CD14-positive monocyte (primary cell): ENCODE results near the gene AS3MT. TPM values are rescaled to one million over a fixed set of nuclear protein-coding genes. Genes with fewer than 3 reads are reported as not detected.

ENCODE experiments used
- DNase-seq, 3 donors: peaks; one replicate each; pipeline ENCODE4 v3.0.0-alpha.2; 2011 to 2022
- H2AFZ ChIP-seq: 2 replicates; pipeline ENCODE4 v1.6.0; 2012; ENCODE audit warnings: mild to moderate bottlenecking, low read depth, low read length, inconsistent platforms; ENCODE audit not compliant: insufficient read depth, poor library complexity, severe bottlenecking
- H3K27ac ChIP-seq, 2 donors: 1 replicate in 1 of 2; 2 replicates in 1 of 2; pipeline ENCODE4 v1.5.1; 2012 to 2013; ENCODE audit warnings: low read length in 2 of 2, control low read depth in 1 of 2, inconsistent platforms in 1 of 2, low read depth in 1 of 2, mild to moderate bottlenecking in 1 of 2
- H3K27me3 ChIP-seq, 2 donors: one replicate each; pipeline versions ENCODE4 v1.6.0 to v1.6.1; 2011 to 2013; ENCODE audit warnings: low read length in 2 of 2; ENCODE audit not compliant: control insufficient read depth in 2 of 2, insufficient read depth in 2 of 2
- H3K36me3 ChIP-seq, 2 donors: replicated peaks in 1 of 2; 1 replicate in 1 of 2; 2 replicates in 1 of 2; pipeline versions ENCODE4 v1.5.1 to v1.6.1; 2012 to 2013; ENCODE audit warnings: low read length in 2 of 2, control low read depth in 1 of 2, inconsistent platforms in 1 of 2, mild to moderate bottlenecking in 1 of 2; ENCODE audit not compliant: insufficient read depth in 2 of 2, control insufficient read depth in 1 of 2
- H3K4me1 ChIP-seq, 2 donors: 1 replicate in 1 of 2; 2 replicates in 1 of 2; pipeline versions ENCODE4 v1.5.1 to v1.6.1; 2012 to 2013; ENCODE audit warnings: low read length in 2 of 2, control low read depth in 1 of 2, inconsistent platforms in 1 of 2, mild to moderate bottlenecking in 1 of 2, moderate library complexity in 1 of 2; ENCODE audit not compliant: insufficient read depth in 2 of 2, control insufficient read depth in 1 of 2
- H3K4me2 ChIP-seq: replicated peaks from 2 replicates; pipeline ENCODE3; 2012; ENCODE audit warnings: low read length, moderate library complexity, mild to moderate bottlenecking; ENCODE audit not compliant: poor library complexity, severe bottlenecking; ENCODE audit errors: extremely low read depth
- H3K4me3 ChIP-seq, 3 experiments: fragments of 200-600 bp in 1 of 3; sonication (generic) in 1 of 3; replicated peaks in 1 of 3; 1 replicate in 2 of 3; 2 replicates in 1 of 3; pipeline ENCODE4 v1.5.1; 2011 to 2013; ENCODE audit warnings: low read length in 3 of 3, mild to moderate bottlenecking in 3 of 3, control low read depth in 2 of 3, low read depth in 2 of 3, inconsistent platforms in 1 of 3, moderate library complexity in 1 of 3
- H3K79me2 ChIP-seq: 2 replicates; pipeline ENCODE4 v1.6.0; 2012; ENCODE audit warnings: mild to moderate bottlenecking, control low read depth, inconsistent platforms, low read length, moderate library complexity; ENCODE audit not compliant: insufficient read depth
- H3K9ac ChIP-seq: 2 replicates; pipeline ENCODE4 v1.6.0; 2017; ENCODE audit warnings: low read length, mild to moderate bottlenecking; ENCODE audit not compliant: insufficient read depth, poor library complexity, severe bottlenecking
- H3K9me3 ChIP-seq, 2 donors: replicated peaks in 1 of 2; 1 replicate in 1 of 2; 2 replicates in 1 of 2; pipeline versions ENCODE4 v1.5.1 to v1.6.1; 2012 to 2013; ENCODE audit warnings: low read length in 2 of 2, control low read depth in 1 of 2; ENCODE audit not compliant: control insufficient read depth in 1 of 2, insufficient read depth in 1 of 2
- H4K20me1 ChIP-seq: 2 replicates; pipeline ENCODE4 v1.6.0; 2012; ENCODE audit warnings: mild to moderate bottlenecking, low read length, control low read depth, moderate library complexity; ENCODE audit not compliant: insufficient read depth
- H3K27ac Mint-ChIP-seq, 7 donors: one replicate each; pipeline ENCODE4 v1.8.0; 2020; ENCODE audit warnings: mild to moderate bottlenecking in 7 of 7, mixed read lengths in 7 of 7, moderate library complexity in 6 of 7, inconsistent platforms in 2 of 7
- H3K27me3 Mint-ChIP-seq, 3 donors: one replicate each; pipeline ENCODE4 v1.8.0; 2021 to 2022; ENCODE audit warnings: low read depth in 3 of 3, mild to moderate bottlenecking in 3 of 3, mixed read lengths in 3 of 3, moderate library complexity in 3 of 3, inconsistent platforms in 1 of 3
- H3K36me3 Mint-ChIP-seq, 2 donors: one replicate each; pipeline ENCODE4 v1.8.0; 2020; ENCODE audit warnings: mixed read lengths in 2 of 2, inconsistent platforms in 1 of 2, mild to moderate bottlenecking in 1 of 2
- H3K4me1 Mint-ChIP-seq: one replicate; pipeline ENCODE4 v1.8.0; 2020; ENCODE audit warnings: mild to moderate bottlenecking, mixed read lengths
- H3K4me3 Mint-ChIP-seq, 2 donors: one replicate each; pipeline ENCODE4 v1.8.0; 2020; ENCODE audit warnings: mild to moderate bottlenecking in 2 of 2, mixed read lengths in 2 of 2, moderate library complexity in 1 of 2
- H3K9me3 Mint-ChIP-seq, 7 donors: one replicate each; pipeline ENCODE4 v1.8.0; 2020 to 2022; ENCODE audit warnings: mixed read lengths in 7 of 7, mild to moderate bottlenecking in 6 of 7, moderate library complexity in 6 of 7, inconsistent platforms in 2 of 7
- WGBS: methylation state at CpG from one replicate; pipeline ENCODE4 v1.1.5; 2013; ENCODE audit warnings: missing lambda C conversion rate; ENCODE audit not compliant: insufficient coverage; 5-methylcytosine and 5-hydroxymethylcytosine counted together
- intact Hi-C, 2 donors: fragments of 100-400 bp; cut with micrococcal nuclease; formaldehyde crosslinking; loops; one replicate each; pipeline versions ENCODE4 v1.15.0 to v1.15.1; 2023
- polyA plus RNA-seq, 3 donors: library from polyadenylated mRNA; depleted of rRNA in 1 of 3; unstranded in 2 of 3; stranded (reverse) in 1 of 3; fragments of 300-500 nt in 2 of 3; fragments of >200 nt in 1 of 3; fragmentation: Illumina TruSeq in 2 of 3; gene quantifications; 1 replicate in 2 of 3; 2 replicates in 1 of 3; pipeline ENCODE4 v1.2.3, GENCODE V29; 2012 to 2021
- TF ChIP-seq, protein P1 (sequence below): fragments of 200-600 bp; IDR thresholded peaks from one replicate; pipeline ENCODE4 v1.8.0; 2022; ENCODE audit warnings: antibody characterized with exemption, mild to moderate bottlenecking

The AS3MT gene
- polyA plus RNA-seq, 3 donors = 0.09 to 0.45 TPM; not detected in 1

DNA sequence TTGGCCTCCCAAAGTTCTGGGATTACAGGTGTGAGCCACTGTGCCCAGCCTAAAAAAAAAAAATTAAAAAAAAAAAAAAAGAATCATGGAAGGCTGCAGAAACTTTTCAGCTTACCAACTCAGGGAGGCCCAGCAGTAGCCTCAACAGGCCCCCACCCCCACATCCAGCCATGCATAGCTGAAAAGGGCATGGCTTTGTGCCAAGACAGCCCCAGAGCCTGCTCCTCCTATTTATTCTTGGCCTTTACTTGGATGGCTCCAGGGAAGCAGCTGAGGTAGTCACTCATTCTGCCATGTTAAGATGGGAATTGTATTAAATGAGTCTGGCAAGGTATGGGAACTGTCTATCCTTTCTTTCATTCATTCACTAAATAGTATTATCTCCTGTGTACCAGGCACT is 35.1 kb downstream of the AS3MT start:
- H3K4me1 Mint-ChIP-seq = no peaks in the 10 kb centered on the region
- Histone ChIP-seq H3K79me2 (no peaks in the 10 kb centered on the region), H4K20me1 (no peaks in the 10 kb centered on the region), H2AFZ (no peak overlapping the region), H3K4me1 (no peaks in the 10 kb centered on the region), H3K9ac (no peak overlapping the region), H3K27me3 (no peaks in the 10 kb centered on the region), H3K27ac (no peak overlapping the region), H3K4me3 (no peak overlapping the region), H3K9me3 (no peaks in the 10 kb centered on the region), H3K36me3 (no peaks in the 10 kb centered on the region), H3K4me2 (no peak overlapping the region)
- peak overlapping the region in 1 of 7 donors; percentile 11 for H3K27ac Mint-ChIP-seq
- H3K36me3 Mint-ChIP-seq = no peaks in the 10 kb centered on the region
- peaks cover 0 to 8% (median 1%) of the 10 kb centered on the region in 3 donors for H3K27me3 Mint-ChIP-seq
- no peak for DNase-seq
- peaks cover 0 to 3% (median 0%) of the 10 kb centered on the region in 7 donors for H3K9me3 Mint-ChIP-seq
- no peak overlapping the region for H3K4me3 Mint-ChIP-seq
- TF ChIP-seq, protein P1, sequence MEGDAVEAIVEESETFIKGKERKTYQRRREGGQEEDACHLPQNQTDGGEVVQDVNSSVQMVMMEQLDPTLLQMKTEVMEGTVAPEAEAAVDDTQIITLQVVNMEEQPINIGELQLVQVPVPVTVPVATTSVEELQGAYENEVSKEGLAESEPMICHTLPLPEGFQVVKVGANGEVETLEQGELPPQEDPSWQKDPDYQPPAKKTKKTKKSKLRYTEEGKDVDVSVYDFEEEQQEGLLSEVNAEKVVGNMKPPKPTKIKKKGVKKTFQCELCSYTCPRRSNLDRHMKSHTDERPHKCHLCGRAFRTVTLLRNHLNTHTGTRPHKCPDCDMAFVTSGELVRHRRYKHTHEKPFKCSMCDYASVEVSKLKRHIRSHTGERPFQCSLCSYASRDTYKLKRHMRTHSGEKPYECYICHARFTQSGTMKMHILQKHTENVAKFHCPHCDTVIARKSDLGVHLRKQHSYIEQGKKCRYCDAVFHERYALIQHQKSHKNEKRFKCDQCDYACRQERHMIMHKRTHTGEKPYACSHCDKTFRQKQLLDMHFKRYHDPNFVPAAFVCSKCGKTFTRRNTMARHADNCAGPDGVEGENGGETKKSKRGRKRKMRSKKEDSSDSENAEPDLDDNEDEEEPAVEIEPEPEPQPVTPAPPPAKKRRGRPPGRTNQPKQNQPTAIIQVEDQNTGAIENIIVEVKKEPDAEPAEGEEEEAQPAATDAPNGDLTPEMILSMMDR = no peak
- intact Hi-C loops = no loop called here

DNA sequence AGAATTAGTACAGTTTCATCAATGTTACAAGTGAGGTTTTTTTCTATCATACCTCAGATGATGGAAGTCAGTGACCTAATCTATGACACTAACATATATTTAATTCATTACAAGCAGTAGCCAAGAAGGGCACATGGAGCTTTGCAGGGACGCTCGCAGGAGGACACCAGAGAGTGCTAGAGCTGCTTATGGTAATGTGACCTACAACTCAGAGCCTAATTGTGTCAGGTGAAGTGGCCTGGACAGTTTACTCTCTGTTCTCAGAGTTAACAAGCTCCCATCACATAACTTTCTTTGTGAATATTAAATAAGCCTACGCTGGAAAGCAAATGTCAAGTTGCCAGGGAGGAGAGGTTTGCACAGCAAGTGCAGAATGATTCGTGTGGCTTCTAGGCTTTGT is 37.2 kb downstream of the AS3MT start:
- H3K9me3 Mint-ChIP-seq = peaks cover 0 to 3% (median 0%) of the 10 kb centered on the region in 7 donors
- no peaks in the 10 kb centered on the region for H3K27me3 ChIP-seq
- H3K36me3 ChIP-seq = no peaks in the 10 kb centered on the region
- no peaks in the 10 kb centered on the region for H3K9me3 ChIP-seq
- no peaks in the 10 kb centered on the region for H3K79me2 ChIP-seq
- H3K4me1 Mint-ChIP-seq = no peaks in the 10 kb centered on the region
- no peak overlapping the region for H3K4me3 ChIP-seq
- H4K20me1 ChIP-seq = no peaks in the 10 kb centered on the region
- no peak overlapping the region for H3K4me3 Mint-ChIP-seq
- H3K27ac ChIP-seq = no peak overlapping the region
- peaks cover 0 to 8% (median 1%) of the 10 kb centered on the region in 3 donors for H3K27me3 Mint-ChIP-seq
- no peaks in the 10 kb centered on the region for H3K36me3 Mint-ChIP-seq
- H2AFZ ChIP-seq = no peak overlapping the region
- no peak overlapping the region for H3K4me2 ChIP-seq
- H3K9ac ChIP-seq = no peak overlapping the region
- H3K27ac Mint-ChIP-seq = no peak overlapping the region
- no peaks in the 10 kb centered on the region for H3K4me1 ChIP-seq
- TF ChIP-seq, protein P1 = no peak
- no CpG with 5 or more reads among the region's 4 CpGs for WGBS
- no peak for DNase-seq
- intact Hi-C loops = no loop called here
